Stimulated activated CD4-positive, alpha-beta T cell treated with anti-CD3 and anti-CD28 coated beads, Interleukin-12 subunit alpha, Interleukin-12 subunit beta, amount 100 ng/mL, for 24 hours (primary cell): Measurements from ENCODE around the gene ZFAND6.

Experiments
- DNase-seq, 2 experiments: peaks; one replicate each; pipeline ENCODE4 v3.0.0-alpha.2; 2020; ENCODE audit warnings: low read depth in 2 of 2

The ZFAND6 gene

DNA sequence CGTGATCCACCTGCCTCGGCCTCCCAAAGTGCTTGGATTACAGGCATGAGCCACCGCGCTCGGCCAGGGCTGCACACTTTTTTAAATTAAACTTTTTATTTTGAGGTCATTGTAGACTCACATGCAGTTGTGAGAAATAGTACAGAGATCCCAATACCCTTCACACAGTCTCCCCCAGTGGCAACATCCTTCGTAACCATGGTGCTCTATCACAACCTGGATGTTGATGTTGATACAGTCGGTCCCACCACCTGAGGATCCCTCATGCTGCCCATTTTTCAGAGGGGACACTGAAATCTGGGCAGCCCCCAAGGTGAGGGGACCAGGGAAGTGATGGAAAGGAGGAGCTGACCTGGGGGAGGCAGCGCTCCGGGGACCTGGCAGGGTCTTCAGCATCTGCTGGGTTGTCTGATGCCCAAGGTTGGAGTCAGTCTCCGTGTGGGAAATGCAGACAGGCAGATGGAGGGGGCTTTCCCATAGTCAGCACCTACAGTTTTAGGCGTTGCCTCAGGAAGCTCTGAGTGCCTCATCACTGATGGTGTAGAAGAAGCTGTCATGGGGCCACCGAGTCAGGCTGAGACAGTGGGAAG lies 110.4 kb downstream of the ZFAND6 start:
- DNase-seq: no peak

- DNase-seq: no peak
These were observed 111.1 kb downstream of the ZFAND6 start for GRCh38 chr15:80170596-80170995.

GRCh38 chr15:80171787-80172186 lies 112.3 kb downstream of the ZFAND6 start:
- no peak for DNase-seq

DNA sequence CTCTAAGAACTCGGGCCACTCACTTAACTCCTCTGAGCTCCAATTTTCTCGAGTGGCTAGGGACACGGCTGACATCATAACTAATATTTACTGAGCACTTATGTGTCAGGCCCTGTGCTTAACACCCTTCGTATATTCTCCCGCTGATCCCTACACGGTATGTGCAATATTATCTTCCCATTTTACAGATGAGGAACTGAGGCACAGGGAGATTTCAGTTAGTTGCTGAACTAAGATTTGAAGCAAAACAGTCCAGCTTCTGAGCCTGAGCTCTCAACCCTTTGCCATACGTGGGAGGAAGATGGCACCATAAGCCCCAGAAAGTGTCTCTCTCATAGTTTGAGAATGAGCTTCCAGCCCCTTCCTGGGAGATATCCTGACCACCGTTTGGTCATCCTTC lies 112.9 kb downstream of the ZFAND6 start:
- DNase-seq: no peak

GRCh38 chr15:80173022-80173759 lies 113.7 kb downstream of the ZFAND6 start:
- peak; percentile 45 to 62 for DNase-seq

- no peak for DNase-seq
These were observed 114.7 kb downstream of the ZFAND6 start for GRCh38 chr15:80174017-80174746.

- DNase-seq: no peak
These were observed 116.0 kb downstream of the ZFAND6 start for GRCh38 chr15:80175436-80175835.

DNA sequence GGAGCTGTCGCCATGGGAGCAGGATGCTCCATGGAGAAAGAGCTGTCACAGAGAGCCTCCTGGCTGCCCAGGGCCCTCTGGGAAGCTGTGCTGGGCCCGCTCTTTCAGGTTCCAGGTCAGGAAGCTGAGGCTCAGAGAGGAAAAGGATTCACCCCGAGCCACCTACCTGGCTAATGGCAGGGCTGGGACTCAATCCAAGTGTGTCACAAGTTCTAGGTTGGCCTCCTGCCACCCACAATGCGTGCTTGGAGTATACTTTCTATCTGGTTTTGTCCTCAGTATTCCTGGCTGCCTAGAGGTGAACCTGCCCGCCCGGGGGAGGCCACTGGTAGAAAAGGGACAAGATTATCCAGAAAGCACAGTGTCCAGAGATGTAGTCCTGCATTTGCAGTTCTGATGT lies 117.0 kb downstream of the ZFAND6 start:
- DNase-seq: no peak

- DNase-seq: no peak
These were observed 117.7 kb downstream of the ZFAND6 start for GRCh38 chr15:80177156-80177555.

GRCh38 chr15:80179025-80179759 lies 119.7 kb downstream of the ZFAND6 start:
- DNase-seq: no peak

DNA sequence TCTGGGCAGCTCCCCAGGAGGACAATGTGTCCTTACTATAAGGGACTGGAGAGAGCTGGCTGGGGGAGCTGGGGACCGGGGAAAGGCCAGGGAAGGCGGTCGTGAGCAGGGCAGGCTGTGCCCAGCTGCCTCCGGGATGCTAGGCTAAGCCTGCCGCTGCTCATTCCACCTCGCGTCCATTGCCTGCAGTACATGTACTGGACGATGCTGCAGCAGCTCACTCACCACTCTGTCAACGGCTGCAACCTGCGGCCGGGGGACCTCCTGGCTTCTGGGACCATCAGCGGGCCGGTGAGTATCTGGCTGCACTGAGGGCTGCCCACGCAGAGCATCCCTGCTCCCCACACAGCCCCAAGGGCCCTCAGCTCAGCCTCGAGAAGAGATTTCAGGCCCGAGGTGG lies 120.5 kb downstream of the ZFAND6 start:
- DNase-seq: no peak

- DNase-seq: no peak
These were observed 121.0 kb downstream of the ZFAND6 start for GRCh38 chr15:80180468-80180867.

GRCh38 chr15:80180986-80181385 lies 121.5 kb downstream of the ZFAND6 start:
- no peak for DNase-seq

GRCh38 chr15:80182611-80183261 lies 123.3 kb downstream of the ZFAND6 start:
- no peak for DNase-seq

DNA sequence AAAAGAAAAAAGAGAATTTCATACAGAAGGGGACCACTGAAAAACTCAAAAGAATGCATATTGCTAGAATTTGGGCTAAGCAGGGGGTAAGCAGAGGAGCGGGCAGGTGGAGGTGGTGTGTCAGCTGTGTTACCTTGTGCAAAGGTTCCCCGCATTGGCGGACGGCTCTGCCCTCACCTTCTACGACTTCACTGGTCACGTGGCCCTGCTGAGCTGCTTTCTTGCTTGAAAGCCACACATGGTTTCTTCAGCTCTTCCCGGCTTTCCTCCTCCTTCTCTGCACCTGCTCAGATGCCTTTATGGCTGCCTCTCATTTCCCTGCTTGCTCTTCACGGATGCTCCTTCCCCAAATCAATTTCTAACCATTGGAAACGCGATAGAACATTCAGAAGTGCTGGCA lies 123.8 kb downstream of the ZFAND6 start:
- DNase-seq: no peak

- no peak for DNase-seq
These were observed 124.4 kb downstream of the ZFAND6 start for GRCh38 chr15:80183886-80184285.

DNA sequence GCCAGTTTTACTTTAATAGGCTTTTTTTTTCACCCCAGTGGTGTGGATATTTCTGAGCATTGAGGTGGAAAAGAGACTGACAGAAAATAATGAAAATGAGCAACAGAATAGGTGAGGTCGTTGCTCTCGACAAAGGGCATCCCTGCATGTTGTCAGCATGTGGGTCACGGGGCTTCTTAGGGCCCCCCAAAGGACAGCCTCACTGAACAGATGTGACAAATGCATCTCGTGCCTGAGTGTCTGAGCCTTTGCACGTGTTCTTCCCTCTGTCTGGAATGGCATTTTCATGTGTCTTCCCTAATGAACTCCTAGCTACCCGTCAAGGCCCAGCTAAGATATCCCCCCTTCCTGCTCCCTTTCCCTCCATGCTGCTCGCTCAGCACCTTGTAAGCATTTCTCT lies 125.1 kb downstream of the ZFAND6 start:
- DNase-seq: no peak

- DNase-seq: no peak
These were observed 125.7 kb downstream of the ZFAND6 start for GRCh38 chr15:80185152-80185551.

- DNase-seq: no peak
These were observed 126.6 kb downstream of the ZFAND6 start for GRCh38 chr15:80186066-80186465.

DNA sequence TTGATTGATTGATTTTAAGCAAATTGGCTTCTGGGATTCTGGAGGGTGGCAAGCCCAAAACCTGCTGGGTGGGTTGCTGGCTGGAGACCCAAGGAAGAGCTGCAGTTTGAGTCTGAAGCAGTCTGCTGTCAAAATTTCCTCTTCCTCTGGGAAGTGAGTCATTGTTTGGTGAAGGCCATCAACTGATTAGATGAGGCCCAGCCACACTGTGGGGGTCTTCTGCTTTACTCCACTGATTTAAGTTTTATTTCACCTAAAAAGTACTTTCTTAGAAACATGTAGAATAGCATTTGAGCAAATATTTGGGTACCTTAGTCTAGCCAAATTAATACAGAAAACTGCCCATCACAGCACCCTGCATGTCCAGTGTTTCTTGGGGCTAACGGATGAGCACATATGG lies 127.1 kb downstream of the ZFAND6 start:
- DNase-seq: no peak
